NOMO-1 treated with DMSO at 0.1 percent for 48 hours (cell line): ENCODE measurements around the gene SYNJ2BP.
"Not testable (repeated sequence)": the region's sequence is repeated elsewhere in the genome, so short reads cannot be mapped to it uniquely, and the experiment has no call there.

ENCODE experiments used
- DNase-seq: peaks from one replicate; lab custom pipeline; 2025; ENCODE audit not compliant: unreplicated experiment; lab: John Stamatoyannopoulos, UW

Gene SYNJ2BP, protein sequence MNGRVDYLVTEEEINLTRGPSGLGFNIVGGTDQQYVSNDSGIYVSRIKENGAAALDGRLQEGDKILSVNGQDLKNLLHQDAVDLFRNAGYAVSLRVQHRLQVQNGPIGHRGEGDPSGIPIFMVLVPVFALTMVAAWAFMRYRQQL

GRCh38 chr14:70416725-70417349 is at the start of gene SYNJ2BP:
Gene SYNJ2BP (minus strand): TSS chr14:70417090. CDS start chr14:70416963, 127 bp downstream.
- peak; percentile 9 for DNase-seq

- peak; percentile 9 for DNase-seq
Measured at GRCh38 chr14:70454731-70455130, 37.8 kb upstream of the SYNJ2BP start.

- DNase-seq: no peak
Measured at GRCh38 chr14:70451874-70452273, 35.0 kb upstream of the SYNJ2BP start, which contains the start of gene ADAM21. Gene ADAM21 (plus strand): TSS chr14:70452174. CDS start chr14:70457500, 5,326 bp downstream.

DNA sequence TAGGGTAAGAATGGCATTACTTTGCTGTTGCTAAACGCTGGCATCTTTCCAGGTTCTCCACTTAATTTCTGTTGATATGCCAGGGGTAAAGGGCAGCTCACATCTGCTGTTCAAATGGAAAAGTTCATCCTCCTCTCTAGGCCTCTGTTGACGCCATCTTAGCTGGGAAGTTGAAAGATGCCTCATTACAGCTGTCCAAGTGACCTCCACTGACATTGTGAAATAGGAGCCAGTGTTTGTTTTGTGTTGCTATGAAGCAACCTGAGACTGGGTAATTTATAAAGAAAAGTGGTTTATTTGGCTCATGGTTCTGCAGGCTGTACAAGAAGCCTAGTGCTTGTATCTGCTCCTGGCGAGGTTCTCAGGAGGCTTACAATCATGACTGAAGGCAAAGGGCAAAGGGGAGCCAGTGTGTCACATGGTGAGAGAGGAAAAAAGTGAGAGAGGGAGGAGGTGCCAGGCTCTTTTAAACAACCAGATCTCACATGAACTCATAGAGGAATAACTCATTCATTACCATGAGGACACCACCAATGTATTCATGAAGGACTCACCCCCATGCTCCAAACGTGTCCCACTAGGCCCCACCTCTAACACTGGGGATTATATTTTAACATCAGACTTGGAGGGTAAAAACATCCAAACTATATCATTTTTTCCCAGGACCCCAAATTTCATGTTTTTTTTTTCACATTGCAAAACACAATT is 31.9 kb upstream of the SYNJ2BP start:
- no peak for DNase-seq

DNA sequence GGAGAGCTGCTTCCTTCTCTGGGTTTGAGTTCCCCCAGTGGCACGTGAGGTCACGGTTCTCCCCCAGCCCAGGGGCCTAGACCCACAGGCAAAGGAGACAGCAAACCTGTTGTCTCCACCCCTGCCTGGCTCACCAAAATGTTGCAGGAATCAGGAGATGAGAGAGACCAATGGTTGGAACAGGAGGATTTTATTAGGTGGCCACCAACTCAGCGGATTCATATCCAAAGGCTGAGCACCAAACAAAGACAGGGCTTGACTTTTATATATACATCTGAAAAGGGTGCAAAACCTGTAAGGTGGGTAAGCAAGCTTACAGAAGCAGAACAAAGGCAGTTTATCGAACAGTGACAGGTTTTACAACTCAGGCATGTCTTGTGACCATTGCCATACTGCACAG is 25.9 kb upstream of the SYNJ2BP start:
- no peak for DNase-seq

- no peak for DNase-seq
Measured at GRCh38 chr14:70441641-70442040, 24.8 kb upstream of the SYNJ2BP start.

DNA sequence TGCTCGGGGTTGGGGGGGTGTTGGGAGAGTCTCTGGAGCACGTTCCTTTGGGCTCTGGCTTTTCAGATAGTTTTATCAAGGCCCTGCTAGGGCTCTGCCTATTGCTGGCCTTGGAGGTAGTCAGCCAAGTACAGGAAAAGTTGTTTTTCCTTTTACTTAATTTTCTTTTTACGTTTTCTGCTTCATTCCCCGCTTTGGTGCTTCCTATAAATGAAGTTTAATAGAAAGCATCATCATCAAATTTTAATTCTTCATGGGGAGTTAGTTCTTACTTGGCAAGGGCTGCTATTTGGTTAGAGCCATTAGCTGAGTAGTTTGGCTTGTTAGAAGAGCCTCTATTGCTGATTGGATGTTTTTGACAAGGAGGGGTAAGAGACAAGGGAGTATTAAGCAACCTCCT is 20.0 kb upstream of the SYNJ2BP start:
- no peak for DNase-seq

- not testable (repeated sequence) for DNase-seq
Measured at GRCh38 chr14:70426555-70426954, 9.7 kb upstream of the SYNJ2BP start.

- DNase-seq: no peak
Measured at GRCh38 chr14:70425354-70425753, 8.5 kb upstream of the SYNJ2BP start.

DNA sequence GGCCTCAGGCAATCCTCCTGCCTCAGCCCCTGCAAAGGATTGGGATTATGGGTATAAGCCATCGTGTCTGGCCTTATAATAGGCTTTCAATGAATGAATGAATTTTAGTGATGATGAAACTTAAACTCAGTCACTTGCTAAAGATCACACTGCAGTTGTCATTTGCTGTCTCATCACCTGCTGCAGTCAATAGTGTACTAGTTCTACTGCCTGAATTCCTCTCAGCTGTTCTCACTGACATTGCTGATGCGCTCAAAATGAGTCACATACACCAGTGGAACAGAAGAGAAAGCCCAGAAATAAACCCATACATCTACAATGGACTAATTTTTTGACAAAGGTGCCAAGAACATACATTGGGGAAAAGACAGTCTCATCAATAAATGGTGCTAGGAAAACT is 5.6 kb upstream of the SYNJ2BP start:
- DNase-seq: no peak

DNA sequence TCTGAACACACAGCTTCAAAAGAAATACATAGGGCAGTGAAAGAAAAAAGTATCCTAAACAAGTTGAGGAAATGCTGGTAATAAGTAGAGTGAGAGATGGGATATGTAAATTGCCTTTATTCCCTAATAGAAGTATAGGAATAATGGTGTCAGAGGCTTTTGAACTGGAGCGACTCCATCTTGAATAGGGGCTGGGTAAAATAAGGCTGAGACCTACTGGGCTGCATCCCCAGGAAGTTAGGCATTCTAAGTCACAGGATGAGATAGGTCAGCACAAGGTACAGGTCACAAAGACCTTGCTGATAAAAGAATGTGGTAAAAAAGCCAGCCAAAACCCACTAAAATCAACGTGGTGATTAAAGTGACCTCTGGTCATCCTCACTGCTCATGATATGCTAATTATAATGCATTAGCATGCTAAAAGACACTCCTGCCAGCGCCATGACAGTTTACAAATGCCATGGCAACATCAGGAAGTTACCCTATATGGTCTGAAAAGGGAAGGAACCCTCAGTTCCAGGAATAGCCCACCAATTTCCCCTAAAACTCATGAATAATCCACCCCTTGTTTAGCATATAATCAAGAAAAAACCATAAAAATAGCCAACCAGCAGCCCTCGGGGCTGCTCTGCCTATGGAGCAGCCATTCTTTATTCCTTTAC is 2.5 kb upstream of the SYNJ2BP start:
- not testable (repeated sequence) for DNase-seq

DNA sequence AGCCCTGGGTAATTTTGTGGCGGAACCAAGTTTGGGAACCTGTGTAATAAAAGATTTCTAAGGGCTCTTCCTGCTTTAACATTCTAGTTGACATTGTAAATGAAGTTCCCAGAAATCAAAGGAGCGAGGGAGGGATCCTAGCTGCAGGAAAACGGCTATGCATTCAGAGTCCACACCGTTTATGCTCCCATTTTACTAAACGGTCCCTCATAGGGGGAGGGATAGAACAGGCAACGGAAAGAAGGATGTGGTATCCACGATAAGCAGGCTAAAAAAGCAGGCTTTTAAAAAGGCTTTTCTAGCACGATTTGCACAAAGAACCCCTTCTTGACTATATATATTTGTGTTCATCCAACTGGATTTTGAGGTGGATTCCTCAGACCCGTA is 559 bp downstream of the SYNJ2BP start:
- no peak for DNase-seq

DNA sequence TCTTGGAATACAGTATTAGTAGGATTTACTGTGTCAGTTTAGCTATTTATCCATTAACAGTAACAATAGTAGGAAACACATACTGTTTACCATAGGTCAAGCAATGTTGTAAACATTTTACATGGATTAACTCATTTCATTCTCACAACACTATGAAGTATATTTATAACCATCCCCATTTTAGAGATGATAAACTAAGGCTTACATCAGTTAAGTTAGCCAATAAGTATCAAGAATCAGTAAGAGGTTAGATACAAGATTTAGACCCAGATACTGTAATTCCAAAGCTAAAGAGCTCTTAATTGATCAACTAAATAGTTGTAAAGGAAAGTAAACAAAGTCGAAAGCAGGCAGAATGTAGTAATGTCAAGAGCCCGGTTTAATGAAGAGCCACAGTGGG is 1.1 kb downstream of the SYNJ2BP start:
- DNase-seq: no peak

- no peak for DNase-seq
Measured at GRCh38 chr14:70407621-70408020, 9.3 kb downstream of the SYNJ2BP start.

DNA sequence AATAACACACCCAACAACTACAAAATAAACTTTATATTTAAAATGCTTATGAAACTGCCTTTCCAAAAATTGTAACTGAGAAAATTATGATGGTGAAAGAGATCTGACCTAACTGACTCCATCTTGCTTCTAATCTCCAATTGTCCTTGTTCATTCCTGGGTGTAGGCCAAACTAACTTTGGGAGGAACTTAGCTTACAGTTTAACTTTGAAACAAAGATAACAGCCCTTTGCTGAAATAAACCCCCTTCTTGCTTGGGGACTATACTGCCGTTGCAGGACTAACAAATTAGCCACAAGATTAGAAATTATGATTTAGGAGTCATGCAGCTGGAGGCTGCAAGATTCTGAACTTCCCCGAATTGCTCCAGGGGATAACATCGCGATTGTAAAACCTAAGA is 10.7 kb downstream of the SYNJ2BP start:
- DNase-seq: not testable (repeated sequence)

- DNase-seq: not testable (repeated sequence)
Measured at GRCh38 chr14:70403335-70403734, 13.6 kb downstream of the SYNJ2BP start.

DNA sequence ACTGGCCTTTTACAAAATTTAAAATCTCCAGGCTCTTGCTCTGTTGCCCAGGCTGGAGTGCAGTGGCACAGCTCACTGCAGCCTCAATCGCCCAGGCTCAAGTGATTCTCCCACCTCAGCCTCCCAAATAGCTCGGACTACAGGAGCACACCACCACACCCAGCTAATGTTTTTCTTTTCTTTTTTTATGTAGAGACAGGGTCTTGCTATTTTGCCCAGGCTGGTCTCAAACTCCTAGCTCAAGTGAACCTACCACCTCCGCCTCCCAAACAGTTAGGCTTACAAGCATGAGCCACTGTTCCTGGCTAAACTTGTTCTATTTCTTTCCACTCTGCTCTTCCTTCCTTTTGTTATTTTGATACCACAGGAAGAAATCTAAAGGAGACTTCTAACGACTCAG is 15.2 kb downstream of the SYNJ2BP start:
- DNase-seq: no peak

DNA sequence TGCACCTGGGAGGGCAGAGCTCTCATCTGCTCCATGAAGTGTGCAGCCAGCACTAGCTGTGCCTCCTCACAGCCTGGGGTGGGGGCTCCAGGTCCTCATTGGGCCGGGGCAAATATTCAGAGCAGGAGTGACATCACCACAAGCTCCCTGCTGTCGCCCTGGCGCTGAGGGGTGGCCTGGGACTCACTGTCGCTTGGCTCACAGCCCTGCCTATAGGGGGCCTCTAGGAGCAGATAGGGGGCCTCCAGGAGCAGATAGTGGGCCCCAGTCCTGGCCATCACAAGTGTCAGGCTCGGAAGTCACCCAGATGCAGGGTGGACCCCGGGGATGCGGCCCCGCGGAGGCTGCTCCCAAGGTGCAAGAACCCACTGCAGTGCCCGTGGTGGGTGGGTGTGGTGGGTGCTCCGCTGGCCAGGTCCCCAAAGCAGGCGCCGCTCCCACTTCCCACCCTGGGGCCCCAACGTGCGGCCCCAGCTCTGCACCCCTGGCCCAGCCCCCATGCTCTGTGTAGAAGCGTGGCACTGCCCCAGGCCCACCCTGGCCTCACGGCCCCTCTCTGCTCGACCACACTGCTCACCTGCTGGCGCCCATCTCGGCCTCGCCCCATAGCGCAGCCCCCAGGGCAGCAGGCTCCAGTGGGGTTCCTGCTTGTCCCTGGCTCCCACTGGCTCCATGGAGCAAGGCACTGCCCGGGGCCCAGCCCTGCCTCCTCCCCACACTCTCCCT is 18.0 kb downstream of the SYNJ2BP start:
- no peak for DNase-seq

DNA sequence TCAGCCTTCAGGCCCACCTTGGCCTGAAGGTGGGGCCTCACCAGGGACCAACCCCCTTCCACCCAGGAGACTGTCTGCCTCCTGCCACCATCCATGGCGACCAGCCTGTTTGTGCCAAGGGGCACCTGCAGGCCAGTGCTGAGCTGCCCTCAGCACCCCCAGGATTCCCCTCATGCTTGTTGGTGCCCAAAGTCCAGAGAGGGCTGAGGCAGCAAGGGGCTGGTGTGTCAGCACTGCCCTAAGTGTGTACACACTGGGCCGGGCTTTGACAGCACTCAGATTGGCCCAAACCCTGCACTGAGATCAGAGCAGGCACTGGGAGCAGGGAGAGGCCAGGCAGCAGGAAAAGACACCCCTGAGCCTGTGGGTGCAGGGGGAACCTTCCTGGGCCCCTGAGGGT is 18.6 kb downstream of the SYNJ2BP start:
- no peak for DNase-seq

DNA sequence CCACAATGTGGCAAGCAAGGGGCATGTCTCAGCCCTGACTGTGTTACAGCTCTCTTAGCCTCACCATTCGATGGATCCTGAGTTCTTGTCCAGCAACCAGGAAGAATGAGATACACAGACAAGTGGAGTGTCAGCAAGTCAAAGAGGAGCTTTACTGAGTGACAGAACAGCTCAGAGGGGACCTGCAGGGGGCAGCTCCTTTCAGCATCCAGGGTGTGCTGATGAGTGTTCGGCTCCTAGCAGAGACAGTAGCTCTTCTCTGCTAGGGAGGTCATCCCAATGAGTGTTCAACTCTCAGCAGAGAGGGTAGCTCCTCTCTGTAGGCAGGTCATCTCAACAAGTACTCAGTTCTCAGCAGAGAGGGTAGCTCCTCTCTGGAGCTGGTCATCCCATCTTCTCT is 19.1 kb downstream of the SYNJ2BP start:
- no peak for DNase-seq

DNA sequence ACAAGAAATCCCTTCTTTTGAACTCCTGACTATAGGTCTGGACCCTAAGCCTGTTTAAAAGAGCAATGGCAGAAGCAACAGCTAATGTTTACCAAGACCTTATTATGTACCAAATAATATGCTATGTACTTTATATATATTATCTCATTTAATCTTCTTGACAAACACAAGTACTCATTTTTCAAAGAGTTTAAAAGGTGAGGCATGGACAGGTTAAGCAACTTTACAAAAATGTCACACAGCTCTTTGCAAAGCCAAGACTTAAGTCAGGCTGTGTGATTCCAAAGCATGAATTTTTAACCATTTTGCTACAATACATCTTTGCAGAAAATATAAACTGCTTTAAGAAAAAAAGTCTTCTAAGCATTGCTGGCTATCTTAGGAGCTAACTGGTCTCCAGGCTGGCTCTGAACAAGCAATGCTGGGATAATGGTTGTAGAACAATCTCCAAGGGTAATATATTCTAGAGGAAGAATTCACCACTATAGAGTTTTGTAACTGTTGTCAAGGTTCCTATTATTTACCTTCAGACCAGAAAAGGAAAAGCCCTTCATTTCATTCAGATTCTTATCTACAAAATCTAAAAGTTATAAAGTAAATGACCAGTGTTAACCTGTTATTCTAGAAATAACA is 22.1 kb downstream of the SYNJ2BP start:
- no peak for DNase-seq
